GM19025 (cell line): Measurements from ENCODE around the gene CTPS2.
"Not testable (repeated sequence)": the region's sequence is repeated elsewhere in the genome, so short reads cannot be mapped to it uniquely, and the experiment has no call there.

ENCODE experiments used
- ATAC-seq: cut with Tn5 transposase; IDR thresholded peaks from one replicate; pipeline ENCODE4 v1.9.1; 2021; ENCODE audit warnings: mild to moderate bottlenecking, low read depth, moderate library complexity; ENCODE audit not compliant: unreplicated experiment

CTPS2 gene, protein sequence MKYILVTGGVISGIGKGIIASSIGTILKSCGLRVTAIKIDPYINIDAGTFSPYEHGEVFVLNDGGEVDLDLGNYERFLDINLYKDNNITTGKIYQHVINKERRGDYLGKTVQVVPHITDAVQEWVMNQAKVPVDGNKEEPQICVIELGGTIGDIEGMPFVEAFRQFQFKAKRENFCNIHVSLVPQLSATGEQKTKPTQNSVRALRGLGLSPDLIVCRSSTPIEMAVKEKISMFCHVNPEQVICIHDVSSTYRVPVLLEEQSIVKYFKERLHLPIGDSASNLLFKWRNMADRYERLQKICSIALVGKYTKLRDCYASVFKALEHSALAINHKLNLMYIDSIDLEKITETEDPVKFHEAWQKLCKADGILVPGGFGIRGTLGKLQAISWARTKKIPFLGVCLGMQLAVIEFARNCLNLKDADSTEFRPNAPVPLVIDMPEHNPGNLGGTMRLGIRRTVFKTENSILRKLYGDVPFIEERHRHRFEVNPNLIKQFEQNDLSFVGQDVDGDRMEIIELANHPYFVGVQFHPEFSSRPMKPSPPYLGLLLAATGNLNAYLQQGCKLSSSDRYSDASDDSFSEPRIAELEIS

DNA sequence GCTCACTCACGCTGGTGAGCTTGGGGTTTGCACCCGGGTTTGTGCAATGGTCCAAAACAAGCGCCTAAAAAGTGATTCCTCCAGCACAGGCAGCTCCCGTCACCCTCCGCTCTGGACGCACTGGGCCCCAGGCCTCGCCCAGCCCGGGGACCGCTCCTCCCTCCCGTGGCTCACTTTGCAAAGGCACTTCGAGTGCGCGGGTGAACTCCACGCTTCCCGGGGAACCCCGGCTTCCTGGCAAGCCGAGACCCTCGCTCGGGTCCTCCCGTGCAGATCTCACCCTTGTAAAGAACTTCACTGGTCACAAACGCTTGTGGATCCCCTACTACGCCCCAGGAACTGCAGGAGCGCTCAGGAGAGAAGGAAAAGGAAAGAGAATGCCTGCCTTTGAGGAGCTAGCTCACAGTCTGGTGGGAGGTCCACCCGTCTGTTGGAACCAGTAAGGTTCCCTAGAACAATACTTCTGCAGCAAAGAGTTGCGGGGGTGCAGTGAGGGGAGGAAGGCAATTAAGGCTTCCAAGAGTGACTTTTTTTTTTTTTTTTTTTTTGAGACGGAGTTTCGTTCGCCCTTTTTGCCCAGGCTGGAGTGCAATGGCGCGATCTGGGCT, at the start of gene CTPS2:
Gene CTPS2 (minus strand): TSS at position 122 of the 608 bp plus-strand sequence. CDS start 9,767 bp downstream, outside the sequence.
- ATAC-seq: peak; percentile 80

DNA sequence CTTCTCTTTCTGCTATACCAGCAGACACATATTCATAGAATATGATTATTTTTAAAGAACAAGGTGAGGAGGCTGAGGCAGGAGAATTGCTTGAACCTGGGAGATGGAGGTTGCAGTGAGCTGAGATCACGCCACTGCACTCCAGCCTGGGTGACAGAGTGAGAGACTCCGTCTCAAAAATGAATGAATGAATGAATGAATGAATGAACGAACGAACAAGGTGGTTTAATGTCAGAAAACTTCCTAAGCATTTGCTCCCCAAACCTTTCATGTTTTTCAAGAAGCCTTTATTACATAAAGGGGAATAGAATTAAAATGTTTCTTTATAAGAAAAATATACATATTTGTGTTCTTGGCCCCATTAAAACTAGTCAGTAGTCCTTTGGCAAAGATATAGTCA, 49.0 kb upstream of the CTPS2 start:
- not testable (repeated sequence) for ATAC-seq

DNA sequence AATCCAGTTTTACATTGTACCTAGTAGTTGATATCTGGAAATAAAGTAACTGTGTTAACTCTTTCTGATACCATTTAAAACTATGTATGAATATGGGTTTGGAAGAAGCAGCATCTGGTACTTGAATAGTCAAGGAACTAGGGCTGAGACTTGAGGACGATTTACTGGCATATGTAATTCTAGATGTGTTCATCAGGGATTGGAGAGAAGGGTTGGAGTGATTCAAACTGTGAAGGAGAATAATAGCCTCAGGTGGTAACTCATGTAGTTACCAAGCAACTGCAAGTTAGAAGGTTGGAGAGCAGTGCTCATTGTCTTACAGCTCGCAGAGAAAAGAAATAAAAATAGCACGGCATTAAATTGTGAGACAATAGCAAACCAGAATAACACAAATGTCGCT, 44.3 kb upstream of the CTPS2 start:
- no peak for ATAC-seq

DNA sequence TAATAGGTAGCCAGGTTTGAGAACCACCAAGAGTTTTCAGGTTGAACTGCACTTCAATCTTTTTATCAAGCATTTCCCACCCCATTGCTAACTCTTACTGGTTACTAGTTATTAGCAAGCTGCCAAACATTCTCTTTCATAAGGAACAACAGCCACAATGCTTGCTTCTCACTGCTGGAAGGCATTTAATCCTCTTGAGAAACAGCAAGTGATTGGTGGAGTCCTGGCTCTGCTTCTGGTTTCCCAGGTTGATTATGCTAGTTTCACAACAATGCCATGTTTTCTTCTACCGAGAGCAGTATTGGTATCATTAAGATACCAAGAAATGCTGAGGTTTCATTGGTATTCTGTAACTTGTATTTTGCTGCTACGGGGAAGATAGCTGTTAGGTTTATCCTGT, 41.5 kb upstream of the CTPS2 start:
- ATAC-seq: no peak

DNA sequence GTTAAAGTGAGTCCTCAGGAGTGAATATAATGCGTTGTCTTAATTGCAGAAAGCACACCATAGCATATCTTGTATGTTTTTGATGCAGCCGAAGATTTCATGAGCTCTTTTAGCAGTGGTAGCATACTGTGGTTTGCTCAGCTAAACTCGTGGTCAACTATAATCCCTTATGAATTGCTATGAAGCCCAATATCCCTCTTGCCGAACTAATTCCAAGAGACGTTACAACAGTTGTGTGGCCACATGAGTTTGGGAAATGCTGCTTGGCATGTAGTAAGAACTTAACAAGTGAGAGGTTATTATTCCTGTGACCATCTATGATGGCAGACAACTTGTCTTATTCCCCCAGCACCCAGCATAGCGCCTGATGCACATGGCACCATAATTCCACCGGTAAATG, 37.7 kb upstream of the CTPS2 start:
- no peak for ATAC-seq

DNA sequence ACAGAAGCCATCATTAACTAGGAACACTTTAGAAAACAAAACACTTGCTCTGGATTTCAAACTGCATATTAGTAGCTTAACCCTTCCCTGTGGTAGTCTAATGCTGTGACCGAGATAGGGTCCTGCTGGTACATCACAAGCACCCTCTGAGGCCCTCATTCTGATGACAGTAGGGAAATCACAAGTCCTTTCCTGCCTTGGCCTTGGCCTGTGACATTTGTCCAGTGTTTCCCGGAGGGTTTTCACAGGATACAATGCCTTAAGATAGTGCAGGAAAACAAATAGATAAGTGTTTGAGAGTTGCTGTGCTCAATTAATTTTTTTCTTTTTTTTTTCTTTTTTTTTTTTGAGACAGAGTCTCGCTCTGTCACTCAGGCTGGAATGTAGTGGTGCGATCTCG, 36.0 kb upstream of the CTPS2 start:
- no peak for ATAC-seq

DNA sequence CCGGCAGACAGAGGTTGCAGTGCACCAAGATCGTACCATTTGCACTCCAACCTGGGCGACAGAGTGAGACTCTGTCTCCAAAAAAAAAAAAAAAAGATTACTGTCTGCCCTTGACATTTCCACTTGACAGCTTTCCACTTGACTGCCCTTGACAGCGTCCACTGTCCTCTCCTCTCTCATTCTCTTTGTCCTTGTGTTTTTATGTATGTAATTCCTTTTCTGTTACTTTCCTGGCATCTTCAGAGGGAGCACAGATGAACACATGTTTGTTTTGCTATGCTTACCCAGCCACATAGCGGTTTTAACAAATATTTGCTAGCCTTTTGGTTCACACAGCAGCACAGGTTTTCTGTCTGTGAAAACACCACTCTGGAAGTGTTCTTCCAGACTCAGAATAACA, 33.2 kb upstream of the CTPS2 start:
- ATAC-seq: no peak

DNA sequence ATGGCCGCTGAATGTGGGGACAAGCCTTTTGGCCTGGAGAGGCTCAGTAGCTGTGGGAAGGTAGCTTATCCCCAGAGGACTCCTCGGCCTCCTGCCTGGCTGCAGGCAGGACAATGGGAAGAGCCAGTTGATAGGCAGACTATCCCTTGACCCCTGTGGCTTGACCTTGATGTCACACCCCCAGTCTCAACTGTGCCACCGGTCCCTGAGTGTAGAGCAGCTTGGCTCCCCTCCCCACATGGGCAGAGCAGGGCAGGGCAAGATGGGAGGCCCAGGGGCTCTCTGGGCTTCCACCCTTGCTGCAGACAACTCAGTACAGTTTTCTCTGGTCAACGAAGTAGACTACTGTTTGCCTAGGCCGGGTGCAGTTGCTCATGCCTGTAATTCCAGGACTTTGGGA, 32.6 kb upstream of the CTPS2 start:
- no peak for ATAC-seq

DNA sequence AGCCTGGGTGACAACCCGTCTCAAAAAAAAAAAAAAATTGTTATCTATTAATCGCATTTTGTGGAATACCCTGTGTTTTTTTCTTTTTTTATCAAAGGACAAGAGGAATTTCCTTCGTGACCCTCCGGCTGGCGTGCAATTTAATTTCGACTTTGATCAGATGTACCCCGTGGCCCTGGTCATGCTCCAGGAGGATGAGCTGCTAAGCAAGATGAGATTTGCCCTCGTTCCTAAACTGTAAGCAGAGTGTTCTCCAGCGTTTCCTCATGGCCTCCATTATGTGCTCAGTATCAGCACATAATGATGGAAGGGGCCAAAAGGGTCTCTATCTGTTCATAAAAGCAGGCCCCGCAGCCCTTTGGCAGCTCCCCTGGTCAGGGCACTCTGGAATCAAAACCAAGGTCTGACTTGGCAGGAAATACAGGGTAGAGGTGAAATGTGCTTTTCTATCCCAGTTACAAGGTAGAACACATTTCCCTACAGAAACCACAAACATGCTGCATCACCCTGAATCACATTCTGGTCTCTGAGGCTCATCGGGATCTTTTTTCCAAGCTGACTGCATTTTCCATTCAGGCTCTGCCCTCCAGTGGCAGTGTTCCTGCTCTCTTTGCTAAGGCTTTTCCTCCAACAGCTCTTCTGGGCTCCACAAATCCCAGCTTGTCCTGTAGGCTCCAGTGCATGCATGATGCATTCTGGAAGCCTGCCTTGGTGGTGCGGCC, 31.3 kb upstream of the CTPS2 start:
- ATAC-seq: no peak

DNA sequence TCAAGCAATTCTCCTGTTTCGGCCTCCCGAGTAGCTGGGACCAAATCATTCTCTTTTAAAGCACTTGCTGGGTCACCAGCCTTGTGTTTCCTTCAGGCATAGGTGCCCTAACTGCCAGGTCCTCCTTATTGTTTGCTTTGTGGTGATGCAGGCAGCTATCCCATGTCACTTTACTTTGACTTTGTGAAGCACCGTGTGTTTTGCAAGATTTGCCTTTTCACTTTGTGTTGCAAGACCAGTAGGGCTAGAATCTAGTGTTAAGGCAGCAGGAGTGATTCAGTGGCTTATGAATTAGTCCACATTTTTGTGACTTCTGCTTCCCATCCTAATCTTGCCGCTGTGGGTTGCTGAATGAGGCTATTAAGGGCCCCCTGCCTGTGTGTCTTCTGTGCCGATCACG, 27.1 kb upstream of the CTPS2 start:
- no peak for ATAC-seq

- ATAC-seq: no peak
These were observed 24.6 kb upstream of the CTPS2 start for GRCh38 chrX:16737024-16737423.

DNA sequence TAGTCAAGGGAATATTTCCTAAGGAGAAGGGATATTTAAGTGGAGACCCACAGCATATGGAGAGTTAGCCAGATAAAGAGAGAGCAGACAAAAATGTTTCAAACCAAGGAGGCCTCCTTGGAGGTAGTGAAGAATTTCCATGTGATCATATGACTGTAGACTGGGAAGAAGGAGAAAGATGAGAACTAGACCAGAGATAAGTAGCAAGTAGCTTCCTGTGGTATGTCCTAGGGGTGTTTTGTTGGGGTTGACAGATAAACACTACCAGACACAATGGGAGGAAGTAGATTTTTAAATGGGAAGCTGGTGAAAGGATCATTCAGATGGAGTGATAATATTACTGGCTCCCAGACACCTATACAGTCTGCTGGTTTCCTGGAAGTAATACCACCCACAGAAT, 20.5 kb upstream of the CTPS2 start:
- no peak for ATAC-seq

GRCh38 chrX:16730450-16730849, 18.0 kb upstream of the CTPS2 start:
- ATAC-seq: no peak

GRCh38 chrX:16727637-16728036, 15.2 kb upstream of the CTPS2 start:
- no peak for ATAC-seq

DNA sequence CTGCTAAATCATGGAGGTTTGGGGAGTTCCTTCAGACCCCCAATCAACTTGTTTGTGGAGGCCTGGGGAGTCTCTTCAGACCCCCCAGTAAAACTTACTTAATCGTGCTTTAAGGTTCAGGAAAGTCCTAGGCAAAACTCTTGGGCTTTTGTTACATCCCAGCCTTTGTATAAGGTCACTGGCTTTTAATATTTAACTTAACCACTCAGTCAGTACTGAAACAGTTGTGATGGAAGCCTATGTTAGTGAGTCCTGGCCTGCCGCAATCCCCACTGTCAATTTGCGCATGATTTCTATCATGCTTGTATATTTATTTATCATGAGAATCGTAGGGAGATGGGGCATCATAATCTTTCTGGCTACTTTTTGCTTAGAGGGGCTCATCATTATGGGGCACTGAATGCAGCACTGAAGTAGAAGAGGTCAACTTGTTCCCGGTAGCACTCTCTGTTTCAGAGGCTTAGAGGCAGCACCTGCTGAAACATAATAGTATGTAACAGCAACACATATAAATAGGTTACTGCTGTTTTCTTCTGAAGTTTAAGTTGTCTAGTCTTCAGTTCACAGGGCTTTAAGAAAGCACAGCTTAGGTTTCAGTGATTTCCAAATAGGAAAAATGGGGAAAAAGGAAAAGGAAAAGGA, 14.0 kb upstream of the CTPS2 start:
- peak; percentile 78 for ATAC-seq

DNA sequence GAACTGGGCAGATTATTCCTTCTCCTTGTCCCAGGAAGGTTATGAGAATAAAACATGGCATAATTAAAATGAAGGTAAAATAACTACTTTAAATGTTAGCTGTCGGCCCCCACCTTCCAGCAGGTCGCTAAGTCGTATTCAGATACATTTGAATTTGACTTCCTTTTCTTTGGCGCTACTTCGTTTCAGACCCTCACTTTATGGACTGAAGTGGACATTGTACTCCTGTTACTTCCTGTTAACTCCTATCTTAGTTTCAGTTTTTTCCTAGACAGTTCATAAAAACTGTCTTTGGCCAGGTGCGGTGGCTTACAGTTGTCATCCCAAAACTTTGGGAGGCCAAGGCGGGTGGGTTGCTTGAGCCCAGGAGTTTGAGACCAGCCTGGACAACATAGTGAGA, 12.6 kb upstream of the CTPS2 start:
- ATAC-seq: no peak

- ATAC-seq: no peak
These were observed 10.0 kb upstream of the CTPS2 start for GRCh38 chrX:16722481-16722880.

GRCh38 chrX:16719334-16720084, 7.0 kb upstream of the CTPS2 start, which contains the start of gene SYAP1:
Gene SYAP1, plus strand, starts transcription at chrX:16719612. Its CDS starts 113 bp downstream, at chrX:16719725.
- peak; percentile 97 for ATAC-seq

- ATAC-seq: peak; percentile 27
These were observed 6.4 kb upstream of the CTPS2 start for GRCh38 chrX:16718824-16719333.

- not testable (repeated sequence) for ATAC-seq
These were observed 4.0 kb upstream of the CTPS2 start for GRCh38 chrX:16716451-16716850.
